ENCODE data around the gene FNBP1.

- TF ChIP-seq CTCF (conservative IDR thresholded peaks at IDR 0.05; ENCODE audit: low read depth, low read length): no peak
- no peak for TF ChIP-seq EZH2phosphoT487 (IDR thresholded peaks at IDR 0.05; ENCODE audit: borderline replicate concordance, low read length)
Observed at GRCh38 chr9:129919277-129919676, 123.7 kb downstream of the FNBP1 start.
